Prostate gland (tissue), 2 donors: ENCODE results near the gene PRRG4.
"Not testable (repeated sequence)": the region's sequence is repeated elsewhere in the genome, so short reads cannot be mapped to it uniquely, and the experiment has no call there.

ENCODE experiments used
- CTCF ChIP-seq, 4 experiments: fragments of 200-600 bp in 2 of 4; fragments of 450-650 bp in 2 of 4; sonication (generic) in 2 of 4; IDR thresholded peaks; 1 replicate in 3 of 4; 2 replicates in 1 of 4; pipeline ENCODE4 v1.5.1; 2016 to 2019; ENCODE audit warnings: antibody characterized with exemption in 4 of 4, mild to moderate bottlenecking in 2 of 4, moderate library complexity in 2 of 4
- POLR2A ChIP-seq: fragments of 450-650 bp; IDR thresholded peaks from one replicate; pipeline ENCODE4 v1.6.1; 2016; ENCODE audit warnings: antibody characterized with exemption, mild to moderate bottlenecking

- not testable (repeated sequence) for TF ChIP-seq CTCF (IDR thresholded peaks at IDR 0.05); POLR2A
Observed at GRCh38 chr11:32823617-32824016, 6.1 kb upstream of the PRRG4 start.
